Transverse colon (tissue), 3 donors: ENCODE measurements around the gene PLA2G4D.

Experiments
- EP300 ChIP-seq: sonication (generic); formaldehyde crosslinking; IDR thresholded peaks from one replicate; pipeline ENCODE4 v1.6.1; 2017; ENCODE audit warnings: antibody characterized with exemption, low read depth
- POLR2A ChIP-seq: fragments of 450-650 bp; IDR thresholded peaks from one replicate; pipeline ENCODE4 v1.6.1; 2016; ENCODE audit warnings: antibody characterized with exemption, mild to moderate bottlenecking, moderate library complexity
- TF ChIP-seq, protein P1 (sequence below), 5 experiments: fragments of 200-600 bp in 3 of 5; fragments of 450-650 bp in 2 of 5; sonication (generic) in 3 of 5; IDR thresholded peaks; 1 replicate in 2 of 5; 2 replicates in 3 of 5; pipeline ENCODE4 v1.5.1; 2016 to 2017; ENCODE audit warnings: antibody characterized with exemption in 5 of 5, inconsistent platforms in 3 of 5, mild to moderate bottlenecking in 2 of 5, moderate library complexity in 1 of 5

DNA sequence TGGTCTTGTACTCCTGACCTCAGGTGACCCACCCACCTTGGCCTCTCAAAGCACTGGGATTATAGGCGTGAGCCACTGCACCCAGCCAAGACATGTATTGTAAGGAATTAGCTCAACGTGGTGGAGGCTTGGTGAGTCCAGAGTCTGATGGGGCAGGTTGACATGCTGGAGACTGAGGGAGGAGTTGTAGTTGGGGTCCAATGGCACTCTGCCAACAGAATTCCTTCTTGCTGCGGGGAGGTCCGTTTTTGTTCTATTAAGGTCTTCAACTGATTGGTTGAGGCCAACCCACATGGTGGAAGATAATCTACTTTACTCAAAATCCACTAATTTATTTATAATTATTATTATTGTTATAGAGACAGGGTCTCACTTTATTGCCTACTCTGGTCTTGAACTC lies 30.1 kb downstream of the PLA2G4D start:
- TF ChIP-seq POLR2A (no peak), EP300 (no peak)
- TF ChIP-seq, protein P1, sequence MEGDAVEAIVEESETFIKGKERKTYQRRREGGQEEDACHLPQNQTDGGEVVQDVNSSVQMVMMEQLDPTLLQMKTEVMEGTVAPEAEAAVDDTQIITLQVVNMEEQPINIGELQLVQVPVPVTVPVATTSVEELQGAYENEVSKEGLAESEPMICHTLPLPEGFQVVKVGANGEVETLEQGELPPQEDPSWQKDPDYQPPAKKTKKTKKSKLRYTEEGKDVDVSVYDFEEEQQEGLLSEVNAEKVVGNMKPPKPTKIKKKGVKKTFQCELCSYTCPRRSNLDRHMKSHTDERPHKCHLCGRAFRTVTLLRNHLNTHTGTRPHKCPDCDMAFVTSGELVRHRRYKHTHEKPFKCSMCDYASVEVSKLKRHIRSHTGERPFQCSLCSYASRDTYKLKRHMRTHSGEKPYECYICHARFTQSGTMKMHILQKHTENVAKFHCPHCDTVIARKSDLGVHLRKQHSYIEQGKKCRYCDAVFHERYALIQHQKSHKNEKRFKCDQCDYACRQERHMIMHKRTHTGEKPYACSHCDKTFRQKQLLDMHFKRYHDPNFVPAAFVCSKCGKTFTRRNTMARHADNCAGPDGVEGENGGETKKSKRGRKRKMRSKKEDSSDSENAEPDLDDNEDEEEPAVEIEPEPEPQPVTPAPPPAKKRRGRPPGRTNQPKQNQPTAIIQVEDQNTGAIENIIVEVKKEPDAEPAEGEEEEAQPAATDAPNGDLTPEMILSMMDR (IDR thresholded peaks at IDR 0.05), result no peak
